HG02588 (cell line): ENCODE results near the gene KLHL22.
"Not testable (repeated sequence)": the region's sequence is repeated elsewhere in the genome, so short reads cannot be mapped to it uniquely, and the experiment has no call there.

Experiments used
- ATAC-seq: cut with Tn5 transposase; IDR thresholded peaks from one replicate; pipeline ENCODE4 v1.9.1; 2021; ENCODE audit warnings: mild to moderate bottlenecking, moderate library complexity; ENCODE audit not compliant: unreplicated experiment

Gene KLHL22

GRCh38 chr22:20524004-20524481, 28.4 kb upstream of the KLHL22 start:
- ATAC-seq, result no peak

GRCh38 chr22:20523086-20523983, 27.7 kb upstream of the KLHL22 start:
- no peak for ATAC-seq

GRCh38 chr22:20522134-20523004, 26.8 kb upstream of the KLHL22 start:
- ATAC-seq, result no peak

- ATAC-seq, result no peak
Observed at GRCh38 chr22:20520093-20520511, 24.5 kb upstream of the KLHL22 start.

- ATAC-seq, result no peak
Observed at GRCh38 chr22:20519558-20519957, 24.0 kb upstream of the KLHL22 start.

- no peak for ATAC-seq
Observed at GRCh38 chr22:20517841-20518592, 22.4 kb upstream of the KLHL22 start.

- ATAC-seq, result no peak
Observed at GRCh38 chr22:20517422-20517821, 21.8 kb upstream of the KLHL22 start.

DNA sequence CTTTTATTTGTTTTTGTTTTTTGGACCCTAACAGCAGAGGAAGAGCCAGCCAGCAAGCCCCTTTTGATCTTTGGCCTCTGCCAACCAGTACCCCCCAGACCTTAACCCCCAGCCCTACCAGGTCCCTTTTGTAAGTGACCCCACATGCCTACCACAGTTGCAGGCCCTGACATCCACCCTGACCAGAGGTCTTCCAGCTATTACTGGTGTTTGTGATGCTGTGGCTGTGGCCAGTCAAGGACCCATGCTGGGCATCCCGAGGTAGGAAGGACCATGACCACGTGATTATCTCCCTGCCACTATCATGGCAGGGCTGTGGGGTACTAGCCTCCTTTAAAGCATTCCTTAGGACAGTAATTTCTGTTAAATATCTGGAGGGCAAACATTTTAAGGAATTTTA, 20.8 kb upstream of the KLHL22 start:
- no peak for ATAC-seq

DNA sequence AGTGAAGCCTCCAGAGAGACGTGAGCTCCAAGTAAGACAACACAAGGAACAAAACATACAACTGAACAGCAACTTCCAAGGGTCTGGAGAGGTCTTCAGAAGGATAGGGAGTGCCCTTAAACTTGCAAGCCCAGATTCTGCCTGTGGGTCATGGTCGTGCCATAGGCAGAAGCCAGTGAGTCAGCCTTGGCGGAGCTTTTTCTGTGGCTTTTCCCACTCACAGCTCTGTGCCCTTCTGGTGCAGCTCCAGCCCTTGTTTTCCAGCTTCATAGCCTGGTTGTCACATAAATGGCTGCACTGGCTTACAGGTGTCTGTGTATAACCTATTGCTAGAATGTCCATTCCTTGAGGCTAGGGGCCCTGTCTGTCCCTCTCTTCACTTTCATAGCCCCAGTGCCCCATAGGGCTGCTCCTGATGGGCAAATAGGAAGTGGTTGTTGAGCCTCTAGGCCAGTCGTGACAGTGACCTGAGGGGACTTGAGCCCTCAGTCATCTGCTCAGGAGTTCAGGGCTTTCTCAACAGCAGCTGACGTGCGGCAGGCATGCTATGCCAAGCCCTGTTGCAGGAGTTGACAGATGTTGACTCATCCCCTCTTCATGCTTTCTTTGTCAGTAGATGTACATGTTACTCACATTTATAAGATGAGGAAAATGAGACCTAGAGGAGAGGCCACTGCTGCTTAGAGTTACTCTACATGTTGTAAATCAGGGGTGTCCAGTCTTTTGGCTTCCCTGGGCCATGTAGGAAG, 19.2 kb upstream of the KLHL22 start:
- ATAC-seq, result no peak

DNA sequence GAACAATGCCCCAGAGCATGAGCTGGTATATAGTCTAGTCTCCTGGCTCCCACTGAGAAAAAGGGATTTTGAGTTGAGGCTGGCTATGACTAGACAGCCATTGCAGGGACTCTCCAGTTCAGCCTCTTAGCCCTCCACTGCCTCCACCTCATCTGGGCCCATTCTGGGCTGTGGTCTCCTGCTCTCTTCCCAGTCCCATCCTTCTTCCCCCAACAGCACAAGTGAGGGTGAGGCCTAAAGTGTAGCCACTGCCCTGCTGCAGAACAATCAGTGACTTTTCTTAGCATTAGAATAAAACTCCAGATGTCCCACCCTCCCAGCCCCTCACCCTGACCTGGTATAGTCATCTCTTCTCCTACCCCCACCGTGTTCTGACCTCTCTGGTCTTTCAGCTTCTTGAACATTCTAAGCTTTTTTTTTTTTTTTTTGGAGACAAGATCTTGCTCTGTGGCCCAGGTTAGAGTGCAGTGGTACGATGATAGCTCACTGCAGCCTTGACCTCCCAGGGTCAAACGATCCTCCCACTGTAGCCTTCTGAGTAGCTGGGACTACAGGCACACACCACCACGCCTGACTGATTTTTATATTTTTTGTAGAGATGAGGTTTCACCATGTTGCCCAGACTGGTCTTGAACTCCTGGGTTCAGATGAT, 16.1 kb upstream of the KLHL22 start:
- ATAC-seq, result no peak

- ATAC-seq, result no peak
Observed at GRCh38 chr22:20510811-20511577, 15.4 kb upstream of the KLHL22 start.

GRCh38 chr22:20509344-20510047, 13.9 kb upstream of the KLHL22 start:
- ATAC-seq, result no peak

GRCh38 chr22:20508815-20509271, 13.2 kb upstream of the KLHL22 start:
- no peak for ATAC-seq

GRCh38 chr22:20508067-20508755, 12.6 kb upstream of the KLHL22 start:
- ATAC-seq, result not testable (repeated sequence)

DNA sequence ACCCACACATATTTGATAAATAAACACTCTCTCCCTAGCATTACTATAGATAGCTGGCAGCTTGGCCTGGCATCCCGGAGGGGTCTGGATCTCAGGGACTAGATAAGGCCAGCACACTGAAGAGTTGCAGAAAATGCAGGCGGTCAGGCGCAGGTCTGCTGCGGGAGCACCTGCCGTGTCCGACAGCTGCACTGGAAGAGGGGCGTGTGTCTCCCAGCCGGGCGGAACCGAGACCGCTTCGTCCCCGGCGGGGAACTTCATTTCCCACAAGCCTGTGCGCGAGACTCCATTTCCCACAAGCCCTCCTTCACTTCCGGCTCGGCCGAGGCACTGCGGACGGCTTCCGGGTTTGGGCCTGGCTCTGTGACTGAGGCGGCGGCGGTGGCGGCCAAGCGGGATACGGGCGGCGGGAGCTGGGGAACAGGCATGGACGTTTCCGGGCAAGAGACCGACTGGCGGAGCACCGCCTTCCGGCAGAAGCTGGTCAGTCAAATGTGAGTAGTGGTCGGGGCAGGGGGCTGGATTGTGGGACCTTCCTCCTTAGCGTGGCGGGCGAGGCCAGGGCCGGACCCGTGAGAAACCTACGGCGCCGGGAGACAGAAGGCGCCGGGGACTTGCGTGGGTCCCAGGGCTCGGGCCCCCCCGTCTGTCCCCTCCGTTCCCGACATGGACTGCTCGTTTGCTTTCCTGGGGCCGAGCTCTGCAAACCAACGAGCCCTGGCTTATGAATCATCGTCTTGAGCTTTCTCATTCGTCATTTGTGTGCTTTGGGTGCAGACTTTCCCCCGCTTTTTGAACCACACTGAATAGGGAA, 11.9 kb upstream of the KLHL22 start, which contains the start of gene MED15:
MED15 (plus strand) TSS at position 358 of the 814 bp plus-strand sequence; CDS start at position 427, 69 bp downstream.
- ATAC-seq, result peak; percentile 79

DNA sequence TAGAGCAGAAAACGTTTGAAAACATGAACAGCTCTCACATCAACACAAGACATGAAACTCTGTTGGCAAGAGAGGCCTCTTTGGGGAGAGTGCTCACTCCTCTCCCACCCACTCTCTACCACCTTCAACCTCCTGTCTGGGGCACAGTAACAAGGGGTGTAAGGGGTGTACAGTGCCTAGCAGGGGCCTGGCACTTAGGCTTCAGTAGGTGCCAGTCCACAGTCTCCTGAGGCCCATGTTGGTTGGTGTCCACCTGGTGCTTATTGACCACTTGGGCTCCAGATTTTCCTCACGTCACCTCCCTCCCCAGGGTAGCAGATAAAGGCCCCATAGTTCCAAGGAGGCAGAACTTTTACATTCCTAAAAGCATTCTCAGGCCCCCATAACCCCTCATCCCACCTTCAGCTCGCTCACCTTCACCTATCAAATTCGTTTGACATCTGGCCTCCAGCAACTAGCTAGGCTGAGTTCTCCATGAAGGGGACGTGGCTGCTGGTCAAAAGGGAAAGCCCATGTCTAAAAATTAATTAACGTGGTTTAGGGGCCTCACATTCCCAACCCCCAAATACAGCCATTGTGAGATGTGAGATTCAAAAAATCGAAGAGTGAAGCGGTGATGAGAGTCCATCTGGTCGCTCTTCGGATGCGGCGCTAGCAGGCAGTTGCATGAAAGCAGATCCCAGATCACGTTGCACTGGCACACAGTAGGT, 11.1 kb upstream of the KLHL22 start:
- ATAC-seq, result no peak
